Measurements from ENCODE around the gene TESPA1. TPM values are rescaled to one million over a fixed set of nuclear protein-coding genes. Genes with fewer than 3 reads are reported as not detected.

The TESPA1 gene
- total RNA-seq, 1 experiment from 2014 or later: 0.39 TPM

- Mint-ChIP-seq H3K36me3 (peaks cover 3% of the 10 kb centered on the region; the same call in 1 of the 2 replicates), H3K27me3 (ENCODE audit: low read depth) (no peaks in the 10 kb centered on the region), H3K9me3 (peaks cover 11% of the 10 kb centered on the region), H3K4me3 (no peak overlapping the region), H3K27ac (no peak overlapping the region), H3K4me1 (peaks cover 15% of the 10 kb centered on the region; the same call in 1 of the 2 replicates)
- POLR2A ChIA-PET: no interaction called here
- DNase-seq (ENCODE audit: low spot score) (no peak), ATAC-seq (no peak)
- CTCF ChIA-PET: no interaction called here
- TF ChIP-seq MLX (CRISPR knock-in tag; IDR thresholded peaks at IDR 0.05): no peak
- TF ChIP-seq CREB1 (CRISPR knock-in tag; IDR thresholded peaks at IDR 0.05): no peak
- no peak for TF ChIP-seq AFF4 (CRISPR knock-in tag; IDR thresholded peaks at IDR 0.05; ENCODE audit: borderline replicate concordance)
- TF ChIP-seq ZMAT4 (CRISPR knock-in tag; IDR thresholded peaks at IDR 0.05): no peak
- no peak for TF ChIP-seq ZNF512 (CRISPR knock-in tag; IDR thresholded peaks at IDR 0.05; ENCODE audit: borderline replicate concordance)
- TF ChIP-seq GABPB1 (CRISPR knock-in tag; IDR thresholded peaks at IDR 0.05): no peak
- no peak for TF ChIP-seq FOXK1 (CRISPR knock-in tag; IDR thresholded peaks at IDR 0.05)
- TF ChIP-seq ZBTB21 (CRISPR knock-in tag; IDR thresholded peaks at IDR 0.05; ENCODE audit: borderline replicate concordance): no peak
- no peak for TF ChIP-seq SP1 (CRISPR knock-in tag; conservative IDR thresholded peaks at IDR 0.05)
- no peak for TF ChIP-seq MXD4 (CRISPR knock-in tag; IDR thresholded peaks at IDR 0.05; ENCODE audit: borderline replicate concordance)
These were observed 29.8 kb downstream of the TESPA1 start for GRCh38 chr12:54954801-54955200.

GRCh38 chr12:54954228-54954627, 30.3 kb downstream of the TESPA1 start:
- CTCF ChIA-PET: no interaction called here
- Mint-ChIP-seq H3K9me3 (peaks cover 11% of the 10 kb centered on the region), H3K4me1 (peaks cover 12% of the 10 kb centered on the region), H3K4me3 (no peak overlapping the region), H3K27me3 (ENCODE audit: low read depth) (no peaks in the 10 kb centered on the region), H3K27ac (no peak overlapping the region), H3K36me3 (peaks cover 3% of the 10 kb centered on the region; the same call in 1 of the 2 replicates)
- ATAC-seq (no peak), DNase-seq (ENCODE audit: low spot score) (no peak)
- POLR2A ChIA-PET: no interaction called here
- no peak for TF ChIP-seq STAT6 (CRISPR knock-in tag; conservative IDR thresholded peaks at IDR 0.05; ENCODE audit: low read depth)
- no peak for TF ChIP-seq JUN (CRISPR knock-in tag; IDR thresholded peaks at IDR 0.05)
- TF ChIP-seq E2F1 (CRISPR knock-in tag; IDR thresholded peaks at IDR 0.05): no peak
- TF ChIP-seq OVOL2 (CRISPR knock-in tag; IDR thresholded peaks at IDR 0.05; ENCODE audit: borderline replicate concordance): no peak
- TF ChIP-seq ZBTB43 (CRISPR knock-in tag; IDR thresholded peaks at IDR 0.05): no peak
- no peak for TF ChIP-seq ATF2 (CRISPR knock-in tag; IDR thresholded peaks at IDR 0.05; ENCODE audit: borderline replicate concordance, low read depth)
- TF ChIP-seq NR3C1 (CRISPR knock-in tag; conservative IDR thresholded peaks at IDR 0.05; ENCODE audit: low read depth): no peak
- TF ChIP-seq AFF4 (CRISPR knock-in tag; IDR thresholded peaks at IDR 0.05; ENCODE audit: borderline replicate concordance): no peak
